Measurements from ENCODE around the gene PHACTR1.
A peak's percentile ranks its signal among the peaks of the same experiment; 100 is the strongest.

The PHACTR1 gene

DNA sequence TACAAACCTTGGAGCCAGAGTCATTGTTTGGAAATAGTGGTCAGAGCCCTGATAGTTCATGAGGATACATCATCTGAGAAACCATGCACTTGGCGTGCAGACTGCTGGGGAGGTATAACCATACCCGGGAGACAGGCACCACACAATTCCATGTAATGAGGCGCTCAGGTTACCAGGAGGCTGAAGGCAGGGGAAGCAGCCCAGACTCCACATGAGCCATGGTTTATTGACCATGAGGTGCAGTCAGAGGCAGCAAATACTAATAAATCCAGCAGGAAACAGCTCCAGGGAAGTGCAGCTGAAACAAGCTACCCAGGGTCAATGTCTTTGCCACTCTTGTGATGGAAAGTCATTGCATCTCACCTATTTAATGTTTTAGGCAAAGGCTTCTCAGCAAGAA lies 455.7 kb downstream of the PHACTR1 start:
- no peak for DNase-seq

- no peak for DNase-seq
Observed at GRCh38 chr6:13175087-13175486, 458.5 kb downstream of the PHACTR1 start.

GRCh38 chr6:13175759-13176158 lies 459.2 kb downstream of the PHACTR1 start:
- no peak for DNase-seq

- DNase-seq = no peak
Observed at GRCh38 chr6:13177664-13178063, 461.1 kb downstream of the PHACTR1 start.

GRCh38 chr6:13178107-13178506 lies 461.5 kb downstream of the PHACTR1 start:
- DNase-seq = no peak

- no peak for DNase-seq
Observed at GRCh38 chr6:13180538-13180937, 464.0 kb downstream of the PHACTR1 start.

- DNase-seq = no peak
Observed at GRCh38 chr6:13181393-13181792, 464.8 kb downstream of the PHACTR1 start.

DNA sequence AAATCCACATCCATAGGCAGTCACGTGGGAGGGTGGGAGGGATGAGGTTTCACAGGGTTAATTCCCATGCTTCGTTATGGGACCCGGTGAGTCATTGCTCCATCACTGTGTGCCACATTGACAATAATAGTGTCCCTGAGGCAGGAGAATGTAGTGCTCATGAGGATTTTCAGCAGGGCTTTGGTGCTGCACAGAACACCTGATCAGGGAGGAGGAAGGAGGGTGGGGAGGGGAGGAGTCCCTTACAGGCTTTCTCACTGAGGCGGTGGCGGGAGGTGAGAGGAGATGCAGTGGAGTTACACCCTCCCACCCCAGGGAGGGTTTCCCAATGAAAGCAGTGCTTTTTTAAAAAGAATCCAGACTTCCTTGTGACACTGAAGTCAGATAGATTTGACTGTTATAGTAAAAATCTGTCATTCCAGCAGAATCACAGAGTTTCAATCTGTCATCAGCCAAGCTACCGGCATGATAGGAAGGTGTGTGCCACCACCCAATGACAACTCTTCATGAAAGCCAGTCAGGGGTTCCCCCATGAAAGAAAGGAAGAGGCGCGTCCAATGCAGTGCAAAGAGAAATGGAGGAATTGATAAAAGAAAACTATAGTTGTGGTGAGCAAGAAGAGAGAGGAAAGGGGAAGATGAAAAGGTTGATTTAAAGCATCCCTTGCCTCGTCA lies 467.0 kb downstream of the PHACTR1 start:
- no peak for DNase-seq

- DNase-seq = no peak
Observed at GRCh38 chr6:13184089-13184468, 467.5 kb downstream of the PHACTR1 start.

- DNase-seq = no peak
Observed at GRCh38 chr6:13184547-13184946, 468.0 kb downstream of the PHACTR1 start.

DNA sequence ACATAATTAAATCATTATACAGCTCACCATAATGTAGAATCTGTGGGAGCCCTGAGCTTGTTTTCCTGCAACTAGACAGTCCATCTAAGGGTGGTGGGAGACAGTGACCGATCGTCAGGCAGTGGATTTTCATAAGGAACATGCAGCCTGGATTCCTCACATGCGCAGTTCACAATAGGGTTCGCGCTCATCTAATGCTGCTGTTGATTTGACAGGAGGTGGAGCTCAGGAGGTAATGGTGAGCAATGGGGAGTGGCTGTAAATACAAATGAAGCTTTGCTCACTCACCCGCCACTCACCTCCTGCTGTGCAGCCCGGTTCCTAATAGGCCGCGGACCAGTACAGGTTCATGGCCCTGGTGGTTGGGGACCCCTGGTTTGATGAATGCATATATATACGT lies 470.3 kb downstream of the PHACTR1 start:
- DNase-seq = no peak

- DNase-seq = no peak
Observed at GRCh38 chr6:13187692-13188091, 471.1 kb downstream of the PHACTR1 start.

- DNase-seq = no peak
Observed at GRCh38 chr6:13188306-13188705, 471.7 kb downstream of the PHACTR1 start.

DNA sequence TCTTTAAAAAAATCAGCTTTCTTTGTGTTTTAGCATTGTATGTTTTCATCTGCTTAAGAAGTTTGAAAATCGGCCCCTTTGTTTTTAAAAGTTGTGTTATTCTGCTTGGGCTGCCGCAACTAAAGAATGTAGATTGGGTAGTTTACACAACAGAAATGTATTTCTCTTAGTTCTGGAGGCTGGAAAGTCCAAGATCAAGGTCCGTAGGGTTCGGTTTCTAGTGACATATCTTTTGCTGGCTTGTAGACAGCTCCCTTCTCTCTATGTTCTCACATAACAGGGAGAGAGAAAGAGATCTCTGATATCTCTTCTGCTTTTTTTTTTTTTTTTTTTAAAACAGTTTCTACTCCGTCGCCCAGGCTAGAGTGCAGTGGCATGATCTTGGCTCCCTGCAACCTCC lies 473.1 kb downstream of the PHACTR1 start:
- no peak for DNase-seq

DNA sequence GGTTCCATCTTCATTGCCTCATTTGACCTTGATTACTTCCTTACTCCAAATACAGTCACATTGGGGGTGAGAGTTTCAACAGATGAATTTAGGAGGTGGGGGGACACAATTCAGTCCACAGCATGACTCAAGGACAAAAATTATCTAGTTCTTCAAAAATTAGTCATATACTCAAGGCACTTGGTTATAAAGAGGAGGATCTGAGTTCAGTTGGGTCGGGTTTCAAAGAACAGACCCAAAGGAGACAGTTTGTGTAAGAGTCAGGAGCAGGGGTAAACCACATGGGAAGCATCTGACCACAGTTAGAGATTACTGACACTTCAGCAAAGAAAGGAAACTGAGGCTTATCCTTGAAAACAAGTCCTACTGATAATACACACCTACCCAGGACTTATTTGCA lies 473.8 kb downstream of the PHACTR1 start:
- DNase-seq = no peak

DNA sequence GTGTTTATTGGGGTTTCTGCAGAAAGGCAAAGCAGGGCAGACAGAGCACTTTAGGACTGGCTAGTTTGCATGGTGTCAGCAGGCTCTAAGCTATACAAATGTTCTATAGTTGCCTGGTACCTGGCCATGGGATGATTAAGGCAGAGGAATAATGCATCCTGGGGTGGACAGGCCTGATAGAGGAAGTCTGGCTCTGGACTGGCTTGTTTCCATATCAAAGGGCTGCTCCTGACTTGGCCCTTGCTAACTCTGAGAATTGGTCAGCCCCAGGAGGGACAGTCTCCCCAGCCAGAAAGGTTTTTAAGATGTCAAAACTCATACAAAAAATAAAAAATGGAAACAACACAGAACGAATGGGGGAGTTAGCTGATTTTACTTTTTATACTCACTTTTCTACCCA lies 474.9 kb downstream of the PHACTR1 start:
- DNase-seq = no peak

- DNase-seq = peak; percentile 22
Observed at GRCh38 chr6:13194852-13195251, 478.3 kb downstream of the PHACTR1 start.

- DNase-seq = no peak
Observed at GRCh38 chr6:13195803-13196202, 479.2 kb downstream of the PHACTR1 start.

DNA sequence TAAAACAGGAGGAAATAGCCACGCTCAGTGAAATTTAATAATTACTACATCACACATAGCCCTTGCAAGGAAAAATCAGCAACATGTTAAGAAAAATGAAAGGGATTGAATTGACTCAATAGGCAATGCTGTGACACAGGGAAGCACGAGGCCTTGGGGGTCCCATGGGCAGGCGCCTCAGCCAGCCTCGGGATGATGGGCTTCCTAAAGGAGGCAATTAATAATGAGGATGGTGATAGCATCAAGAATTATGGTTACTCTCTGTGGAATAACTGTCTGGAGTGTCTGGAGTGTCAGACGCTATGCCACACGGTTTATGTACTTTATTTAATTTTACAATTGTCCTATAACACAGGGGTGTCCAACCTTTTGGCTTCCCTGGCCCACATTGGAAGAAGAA lies 481.6 kb downstream of the PHACTR1 start:
- no peak for DNase-seq

- no peak for DNase-seq
Observed at GRCh38 chr6:13201336-13201735, 484.8 kb downstream of the PHACTR1 start.

- no peak for DNase-seq
Observed at GRCh38 chr6:13203145-13203544, 486.6 kb downstream of the PHACTR1 start.

GRCh38 chr6:13205106-13205505 lies 488.5 kb downstream of the PHACTR1 start:
- no peak for DNase-seq

DNA sequence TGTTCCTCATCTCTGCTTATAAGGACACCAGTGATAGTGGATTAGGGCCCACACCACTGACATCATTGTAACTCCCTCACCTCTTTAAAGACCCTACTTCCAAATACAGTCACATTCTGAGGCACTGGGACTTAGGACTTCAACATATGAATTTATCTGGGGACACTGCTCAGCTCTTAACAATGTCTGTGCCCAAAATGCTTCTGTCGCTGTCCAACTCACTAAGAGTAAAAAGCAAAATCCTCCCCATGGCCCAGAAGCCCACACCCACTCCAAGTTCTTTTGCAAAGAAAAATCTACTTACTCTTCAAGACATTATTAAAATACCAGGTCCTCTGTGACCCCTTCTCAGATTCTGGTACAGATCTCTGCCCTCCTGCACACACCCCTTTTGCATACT lies 495.5 kb downstream of the PHACTR1 start:
- no peak for DNase-seq

DNA sequence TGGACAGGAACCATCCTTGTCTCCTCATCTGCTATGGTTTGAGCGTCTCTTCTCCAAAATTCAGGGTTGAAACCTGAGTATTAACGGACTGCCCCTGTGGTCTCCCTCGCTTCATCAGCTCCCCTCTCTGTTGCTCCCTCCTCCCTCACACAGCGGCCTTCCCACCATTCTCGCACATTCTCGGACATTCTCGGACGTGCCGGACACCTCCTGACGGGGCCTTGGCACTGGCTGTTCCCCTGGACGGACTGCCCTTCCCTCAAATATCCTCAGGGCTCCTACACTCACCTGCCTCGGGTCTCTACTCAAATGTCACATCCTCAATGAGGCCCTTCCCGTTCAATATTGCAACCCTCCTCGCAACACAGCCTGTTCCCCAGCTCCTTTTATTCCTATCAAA lies 496.0 kb downstream of the PHACTR1 start:
- DNase-seq = no peak

DNA sequence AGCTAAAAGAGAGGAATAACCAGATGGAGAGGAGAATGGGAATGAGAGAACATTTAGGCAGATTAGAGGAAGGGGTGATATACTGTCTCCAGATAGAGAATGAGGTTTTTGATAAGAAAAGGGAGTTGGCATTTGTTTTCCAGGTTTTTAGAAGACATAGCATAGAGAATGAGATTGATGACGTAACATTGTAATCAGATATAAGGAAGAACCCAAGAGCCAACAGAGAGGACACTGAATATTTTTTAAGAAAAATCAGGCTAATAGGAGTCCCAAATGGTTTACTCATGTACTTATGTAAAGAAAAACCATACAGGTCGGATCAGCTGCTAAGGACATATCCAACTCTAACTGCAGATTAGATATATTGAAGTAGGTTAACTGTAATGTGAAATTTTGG lies 498.8 kb downstream of the PHACTR1 start:
- DNase-seq = no peak

Data from CD4-positive, alpha-beta T cell treated with Interleukin-17A for 1 hour (primary cell).